NCI-H2081 treated with DMSO at 0.1 percent for 48 hours (cell line): ENCODE measurements around the gene STK32C.

Source experiments
- DNase-seq: peaks from one replicate; lab custom pipeline; 2025; lab: John Stamatoyannopoulos, UW

The STK32C gene

GRCh38 chr10:132247943-132248342 lies 59.8 kb downstream of the STK32C start:
- DNase-seq = no peak

GRCh38 chr10:132246296-132246695 lies 61.5 kb downstream of the STK32C start:
- no peak for DNase-seq

- no peak for DNase-seq
These were observed 62.7 kb downstream of the STK32C start for GRCh38 chr10:132245056-132245455.

GRCh38 chr10:132243626-132244025 lies 64.1 kb downstream of the STK32C start:
- no peak for DNase-seq

- DNase-seq = no peak
These were observed 64.6 kb downstream of the STK32C start for GRCh38 chr10:132243141-132243540.

- no peak for DNase-seq
These were observed 65.5 kb downstream of the STK32C start for GRCh38 chr10:132242103-132242840.

GRCh38 chr10:132241496-132241895 lies 66.3 kb downstream of the STK32C start:
- DNase-seq = no peak

GRCh38 chr10:132241086-132241485 lies 66.7 kb downstream of the STK32C start:
- DNase-seq = no peak

- no peak for DNase-seq
These were observed 67.2 kb downstream of the STK32C start for GRCh38 chr10:132240581-132240980.

GRCh38 chr10:132240156-132240555 lies 67.6 kb downstream of the STK32C start:
- DNase-seq = no peak

GRCh38 chr10:132239126-132240031 lies 68.4 kb downstream of the STK32C start:
- DNase-seq = no peak

GRCh38 chr10:132238371-132239125 lies 69.2 kb downstream of the STK32C start:
- no peak for DNase-seq

GRCh38 chr10:132237871-132238270 lies 69.9 kb downstream of the STK32C start:
- no peak for DNase-seq

GRCh38 chr10:132237396-132237795 lies 70.4 kb downstream of the STK32C start:
- DNase-seq = no peak

GRCh38 chr10:132236881-132237280 lies 70.9 kb downstream of the STK32C start:
- no peak for DNase-seq

GRCh38 chr10:132236161-132236560 lies 71.6 kb downstream of the STK32C start:
- no peak for DNase-seq

- DNase-seq = no peak
These were observed 72.9 kb downstream of the STK32C start for GRCh38 chr10:132234860-132235259.

GRCh38 chr10:132233501-132234085 lies 74.2 kb downstream of the STK32C start:
- DNase-seq = no peak

- no peak for DNase-seq
These were observed 74.8 kb downstream of the STK32C start for GRCh38 chr10:132232981-132233380.

- no peak for DNase-seq
These were observed 75.5 kb downstream of the STK32C start for GRCh38 chr10:132232023-132232951.

- no peak for DNase-seq
These were observed 76.1 kb downstream of the STK32C start for GRCh38 chr10:132231656-132232022.
